Progenitor cell of endocrine pancreas (in vitro differentiated cells): ENCODE measurements around the gene ECSIT. TPM values are rescaled to one million over a fixed set of nuclear protein-coding genes. Genes with fewer than 3 reads are reported as not detected.

ENCODE experiments used
- DNase-seq: peaks from one replicate; pipeline ENCODE4 v3.0.0; 2021; ENCODE audit warnings: low spot score; ENCODE audit not compliant: unreplicated experiment
- H3K27ac Mint-ChIP-seq: 2 replicates; pipeline ENCODE4 v1.8.0; 2021; ENCODE audit warnings: mild to moderate bottlenecking, moderate library complexity, mixed read lengths
- H3K27me3 Mint-ChIP-seq: 2 replicates; pipeline ENCODE4 v1.8.0; 2021; ENCODE audit warnings: mixed read lengths
- H3K36me3 Mint-ChIP-seq: 2 replicates; pipeline ENCODE4 v1.8.0; 2022; ENCODE audit warnings: mixed read lengths; ENCODE audit not compliant: insufficient read depth
- H3K4me1 Mint-ChIP-seq: 2 replicates; pipeline ENCODE4 v1.8.0; 2021; ENCODE audit warnings: low read depth, mixed read lengths
- H3K4me3 Mint-ChIP-seq: 2 replicates; pipeline ENCODE4 v1.8.0; 2021; ENCODE audit warnings: low read depth, mild to moderate bottlenecking, moderate library complexity, mixed read lengths
- H3K9me3 Mint-ChIP-seq: 2 replicates; pipeline ENCODE4 v1.8.0; 2021; ENCODE audit warnings: low read depth, mixed read lengths
- total RNA-seq: library from RNA; stranded (reverse); gene quantifications from 2 replicates; pipeline ENCODE4 v1.2.1, GENCODE V29; 2021
- TF ChIP-seq, protein P1 (sequence below): fragments of 200-600 bp; sonication (generic); IDR thresholded peaks from one replicate; pipeline ENCODE4 v1.5.0; 2021; ENCODE audit warnings: antibody characterized with exemption, mild to moderate bottlenecking; ENCODE audit not compliant: unreplicated experiment

The ECSIT gene
- total RNA-seq, 1 donor from 2014 or later, result 38.5 TPM

- DNase-seq, result no peak
- H3K4me3 Mint-ChIP-seq, result no peak overlapping the region
- H3K36me3 Mint-ChIP-seq, result peaks cover 5% of the 10 kb centered on the region
- no peaks in the 10 kb centered on the region for H3K9me3 Mint-ChIP-seq
- TF ChIP-seq, protein P1, sequence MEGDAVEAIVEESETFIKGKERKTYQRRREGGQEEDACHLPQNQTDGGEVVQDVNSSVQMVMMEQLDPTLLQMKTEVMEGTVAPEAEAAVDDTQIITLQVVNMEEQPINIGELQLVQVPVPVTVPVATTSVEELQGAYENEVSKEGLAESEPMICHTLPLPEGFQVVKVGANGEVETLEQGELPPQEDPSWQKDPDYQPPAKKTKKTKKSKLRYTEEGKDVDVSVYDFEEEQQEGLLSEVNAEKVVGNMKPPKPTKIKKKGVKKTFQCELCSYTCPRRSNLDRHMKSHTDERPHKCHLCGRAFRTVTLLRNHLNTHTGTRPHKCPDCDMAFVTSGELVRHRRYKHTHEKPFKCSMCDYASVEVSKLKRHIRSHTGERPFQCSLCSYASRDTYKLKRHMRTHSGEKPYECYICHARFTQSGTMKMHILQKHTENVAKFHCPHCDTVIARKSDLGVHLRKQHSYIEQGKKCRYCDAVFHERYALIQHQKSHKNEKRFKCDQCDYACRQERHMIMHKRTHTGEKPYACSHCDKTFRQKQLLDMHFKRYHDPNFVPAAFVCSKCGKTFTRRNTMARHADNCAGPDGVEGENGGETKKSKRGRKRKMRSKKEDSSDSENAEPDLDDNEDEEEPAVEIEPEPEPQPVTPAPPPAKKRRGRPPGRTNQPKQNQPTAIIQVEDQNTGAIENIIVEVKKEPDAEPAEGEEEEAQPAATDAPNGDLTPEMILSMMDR, result no peak
- no peak overlapping the region for H3K27ac Mint-ChIP-seq
- H3K4me1 Mint-ChIP-seq, result peaks cover 1% of the 10 kb centered on the region
- H3K27me3 Mint-ChIP-seq, result no peaks in the 10 kb centered on the region
Observed at GRCh38 chr19:11552666-11553372, 23.9 kb upstream of the ECSIT start.

- no peaks in the 10 kb centered on the region for H3K4me1 Mint-ChIP-seq
- TF ChIP-seq, protein P1, result peak; percentile 33
- H3K36me3 Mint-ChIP-seq, result peaks cover 5% of the 10 kb centered on the region
- no peak overlapping the region for H3K4me3 Mint-ChIP-seq
- H3K27me3 Mint-ChIP-seq, result no peaks in the 10 kb centered on the region
- H3K27ac Mint-ChIP-seq, result no peak overlapping the region
- no peaks in the 10 kb centered on the region for H3K9me3 Mint-ChIP-seq
- no peak for DNase-seq
Observed at GRCh38 chr19:11551603-11552235, 22.8 kb upstream of the ECSIT start.

DNA sequence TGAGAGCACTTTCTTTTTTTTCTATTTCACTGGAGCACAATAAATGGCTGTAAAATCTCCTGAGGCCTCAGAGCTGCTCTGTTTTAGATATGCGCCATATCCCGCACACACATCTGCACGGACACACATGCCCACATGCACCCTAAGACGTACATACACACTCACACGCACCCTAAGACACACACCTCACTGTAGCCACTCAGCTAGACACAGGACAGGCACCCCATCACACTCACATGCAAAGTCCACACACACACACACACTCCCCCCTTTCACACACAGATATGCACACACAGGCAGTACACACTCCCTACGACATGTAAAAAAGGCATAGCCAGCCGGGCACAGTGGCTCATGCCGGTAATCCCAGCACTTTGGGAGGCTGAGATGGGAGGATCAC lies 21.3 kb upstream of the ECSIT start:
- Mint-ChIP-seq H3K9me3 (no peaks in the 10 kb centered on the region), H3K27me3 (no peaks in the 10 kb centered on the region), H3K36me3 (no peaks in the 10 kb centered on the region), H3K27ac (peak overlapping the region; percentile 78), H3K4me1 (no peaks in the 10 kb centered on the region), H3K4me3 (no peak overlapping the region)
- TF ChIP-seq, protein P1, result no peak
- DNase-seq, result no peak

- Mint-ChIP-seq H3K27ac (no peak overlapping the region), H3K4me1 (no peaks in the 10 kb centered on the region), H3K27me3 (no peaks in the 10 kb centered on the region), H3K9me3 (no peaks in the 10 kb centered on the region), H3K36me3 (no peaks in the 10 kb centered on the region), H3K4me3 (no peak overlapping the region)
- TF ChIP-seq, protein P1, result no peak
- no peak for DNase-seq
Observed at GRCh38 chr19:11549386-11549953, 20.5 kb upstream of the ECSIT start.

GRCh38 chr19:11547929-11548700 lies 19.2 kb upstream of the ECSIT start:
- no peaks in the 10 kb centered on the region for H3K27me3 Mint-ChIP-seq
- H3K27ac Mint-ChIP-seq, result no peak overlapping the region
- DNase-seq, result no peak
- H3K36me3 Mint-ChIP-seq, result no peaks in the 10 kb centered on the region
- no peak overlapping the region for H3K4me3 Mint-ChIP-seq
- H3K4me1 Mint-ChIP-seq, result no peaks in the 10 kb centered on the region
- TF ChIP-seq, protein P1, result no peak
- H3K9me3 Mint-ChIP-seq, result no peaks in the 10 kb centered on the region
